HCT116 (cell line): ENCODE results near the gene SF1. TPM values are rescaled to one million over a fixed set of nuclear protein-coding genes. Genes with fewer than 3 reads are reported as not detected.

Source experiments
- ATAC-seq: fragments of 200-7000 bp; cut with Tn5 transposase; 2 replicates; pipeline ENCODE4 v1.9.1; 2020; ENCODE audit warnings: mild to moderate bottlenecking, moderate library complexity
- BruUV-seq: library from RNA; stranded (reverse); fragments of 400-500 nt; replicated peaks from 2 replicates; lab custom pipeline; 2021; lab: Mats Ljungman, UMichigan
- CTCF ChIA-PET: fragments of 300-600 bp; sonication (Branson Sonifier 250); formaldehyde crosslinking; loops from one replicate; lab custom pipeline; 2021; ENCODE audit warnings: antibody characterized with exemption; lab: Charles Lee
- POLR2A ChIA-PET: fragments of 300-600, 350-600 bp; sonication (Branson Sonifier 250); formaldehyde crosslinking; loops from one replicate; lab custom pipeline; 2021; ENCODE audit warnings: antibody characterized with exemption; lab: Charles Lee
- RAD21 ChIA-PET, 2 experiments: fragments of 300-600 bp; sonication (Branson Sonifier 250); formaldehyde crosslinking; loops; one replicate each; lab custom pipeline; 2023; ENCODE audit warnings: low total read pairs in 2 of 2; ENCODE audit not compliant: uncharacterized antibody in 2 of 2, unreplicated experiment in 2 of 2, low non-redundant PET in 1 of 2; lab: Charles Lee
- DNase-seq: peaks from one replicate; pipeline ENCODE4 v3.0.0-alpha.2; 2010; ENCODE audit warnings: low read depth, low spot score
- H2AFZ ChIP-seq: fragments of 200-600 bp; shearing (Covaris generic), sonication (generic); 2 replicates; pipeline ENCODE4 v1.6.1; 2017; ENCODE audit warnings: low read depth, mixed run types, mixed read lengths, antibody characterized with exemption, low read length; ENCODE audit not compliant: poor library complexity, severe bottlenecking
- H3K27ac ChIP-seq: 2 replicates; pipeline ENCODE4 v1.5.1; 2012; ENCODE audit warnings: low read depth, low read length
- H3K27me3 ChIP-seq: fragments of 200-600 bp; sonication (generic); 2 replicates; pipeline ENCODE4 v1.6.1; 2016; ENCODE audit warnings: mixed run types, low read length, mixed read lengths; ENCODE audit not compliant: insufficient read depth
- H3K36me3 ChIP-seq, 2 experiments: fragments of 200-500 bp in 1 of 2; fragments of 200-600 bp in 1 of 2; sonication (Bioruptor generic) in 1 of 2; sonication (generic) in 1 of 2; 2 replicates each; pipeline versions ENCODE4 v1.5.1 to v1.6.1; 2014 to 2016; ENCODE audit warnings: low read length in 2 of 2, inconsistent platforms in 1 of 2, mixed read lengths in 1 of 2, mixed run types in 1 of 2; ENCODE audit not compliant: insufficient read depth in 2 of 2, control insufficient read depth in 1 of 2
- H3K4me1 ChIP-seq, 2 experiments: fragments of 200-600 bp in 1 of 2; sonication (generic) in 1 of 2; 2 replicates each; pipeline versions ENCODE4 v1.5.1 to v1.6.1; 2012 to 2017; ENCODE audit warnings: low read length in 2 of 2, inconsistent platforms in 1 of 2, mild to moderate bottlenecking in 1 of 2, mixed read lengths in 1 of 2, mixed run types in 1 of 2, moderate library complexity in 1 of 2; ENCODE audit not compliant: insufficient read depth in 2 of 2, control insufficient read depth in 1 of 2
- H3K4me2 ChIP-seq: fragments of 200-600 bp; sonication (generic); 2 replicates; pipeline ENCODE4 v1.6.1; 2017; ENCODE audit warnings: mixed run types, low read length, mixed read lengths
- H3K4me3 ChIP-seq, 2 experiments: fragments of 200-600 bp in 1 of 2; sonication (generic) in 1 of 2; replicated peaks in 1 of 2; 2 replicates each; pipeline ENCODE4 v1.5.1; 2011 to 2016; ENCODE audit warnings: low read length in 2 of 2, control low read depth in 1 of 2, low read depth in 1 of 2, mild to moderate bottlenecking in 1 of 2, mixed read lengths in 1 of 2, mixed run types in 1 of 2
- H3K79me2 ChIP-seq: fragments of 200-600 bp; sonication (generic); 2 replicates; pipeline ENCODE4 v1.6.1; 2017; ENCODE audit warnings: mild to moderate bottlenecking, mixed run types, low read length, moderate library complexity, mixed read lengths; ENCODE audit not compliant: insufficient read depth
- H3K9ac ChIP-seq: fragments of 200-600 bp; sonication (generic); 2 replicates; pipeline ENCODE4 v1.6.1; 2016; ENCODE audit warnings: low read length, mixed read lengths
- H3K9me2 ChIP-seq: fragments of 200-600 bp; sonication (generic), shearing (Covaris generic); 2 replicates; pipeline ENCODE4 v1.6.1; 2017; ENCODE audit warnings: mixed run types, mild to moderate bottlenecking, moderate library complexity; ENCODE audit not compliant: insufficient read depth
- H3K9me3 ChIP-seq, 2 experiments: fragments of 200-500 bp in 1 of 2; fragments of 200-600 bp in 1 of 2; sonication (Bioruptor generic) in 1 of 2; sonication (generic) in 1 of 2; 2 replicates each; pipeline ENCODE4 v1.6.1; 2014 to 2017; ENCODE audit warnings: low read length in 2 of 2, mixed read lengths in 2 of 2, inconsistent platforms in 1 of 2, low read depth in 1 of 2, mild to moderate bottlenecking in 1 of 2, mixed run types in 1 of 2, moderate library complexity in 1 of 2; ENCODE audit not compliant: control insufficient read depth in 1 of 2, insufficient read depth in 1 of 2
- H4K20me1 ChIP-seq: fragments of 200-600 bp; sonication (generic), shearing (Covaris generic); 2 replicates; pipeline ENCODE4 v1.6.1; 2017; ENCODE audit warnings: mixed run types, mild to moderate bottlenecking, moderate library complexity; ENCODE audit not compliant: insufficient read depth
- CBX3 ChIP-seq: IDR thresholded peaks from 2 replicates; pipeline ENCODE4 v1.6.1; 2012; ENCODE audit warnings: low read depth
- EGR1 ChIP-seq: IDR thresholded peaks from 2 replicates; pipeline ENCODE4 v1.6.1; 2012; ENCODE audit warnings: low read depth
- EZH2 ChIP-seq: fragments of 200-600 bp; sonication (generic); IDR thresholded peaks from 2 replicates; pipeline ENCODE4 v1.6.1; 2017; ENCODE audit warnings: antibody characterized with exemption, mixed run types
- EZH2phosphoT487 ChIP-seq: fragments of 200-600 bp; IDR thresholded peaks from 2 replicates; pipeline ENCODE4 v1.6.1; 2018; ENCODE audit warnings: antibody characterized with exemption, borderline replicate concordance
- JUND ChIP-seq: IDR thresholded peaks from 2 replicates; pipeline ENCODE4 v1.6.1; 2012
- RAD21 ChIP-seq: IDR thresholded peaks from 2 replicates; pipeline ENCODE4 v1.6.1; 2012; ENCODE audit warnings: low read depth, mild to moderate bottlenecking
- SIN3A ChIP-seq: IDR thresholded peaks from 2 replicates; pipeline ENCODE4 v1.6.1; 2012; ENCODE audit warnings: low read depth
- SP1 ChIP-seq: IDR thresholded peaks from 2 replicates; pipeline ENCODE4 v1.6.1; 2012; ENCODE audit warnings: low read depth
- TCF7L2 ChIP-seq: IDR thresholded peaks from 2 replicates; pipeline ENCODE4 v1.7.0; 2011; ENCODE audit warnings: borderline replicate concordance, inconsistent platforms; ENCODE audit not compliant: insufficient read depth, insufficient read length; ENCODE audit errors: extremely low read depth
- ZFX ChIP-seq: fragments of 450-650 bp; IDR thresholded peaks from 2 replicates; pipeline ENCODE4 v1.6.1; 2017
- ZNF274 ChIP-seq: fragments of 200-500 bp; sonication (Bioruptor generic); IDR thresholded peaks from 2 replicates; pipeline ENCODE4 v1.6.1; 2014; ENCODE audit warnings: mild to moderate bottlenecking, low read depth, low read length, inconsistent platforms
- intact Hi-C: fragments of 100-400 bp; cut with micrococcal nuclease; formaldehyde crosslinking; loops from 2 replicates; pipeline ENCODE4 v1.10.0; 2022
- total RNA-seq: library from RNA; stranded (reverse); gene quantifications from one replicate; pipeline ENCODE4 v1.2.1, GENCODE V29; 2021; ENCODE audit not compliant: unreplicated experiment
- TF ChIP-seq, protein P1 (sequence below): IDR thresholded peaks from 2 replicates; pipeline ENCODE4 v1.6.1; 2012
- TF ChIP-seq, protein P2 (sequence below): IDR thresholded peaks from 2 replicates; pipeline ENCODE4 v1.6.1; 2011; ENCODE audit warnings: mild to moderate bottlenecking, low read length, moderate library complexity; ENCODE audit not compliant: insufficient replicate concordance; ENCODE audit errors: extremely low read depth

SF1 gene
- total RNA-seq, 1 experiment from 2014 or later: 403 TPM

DNA sequence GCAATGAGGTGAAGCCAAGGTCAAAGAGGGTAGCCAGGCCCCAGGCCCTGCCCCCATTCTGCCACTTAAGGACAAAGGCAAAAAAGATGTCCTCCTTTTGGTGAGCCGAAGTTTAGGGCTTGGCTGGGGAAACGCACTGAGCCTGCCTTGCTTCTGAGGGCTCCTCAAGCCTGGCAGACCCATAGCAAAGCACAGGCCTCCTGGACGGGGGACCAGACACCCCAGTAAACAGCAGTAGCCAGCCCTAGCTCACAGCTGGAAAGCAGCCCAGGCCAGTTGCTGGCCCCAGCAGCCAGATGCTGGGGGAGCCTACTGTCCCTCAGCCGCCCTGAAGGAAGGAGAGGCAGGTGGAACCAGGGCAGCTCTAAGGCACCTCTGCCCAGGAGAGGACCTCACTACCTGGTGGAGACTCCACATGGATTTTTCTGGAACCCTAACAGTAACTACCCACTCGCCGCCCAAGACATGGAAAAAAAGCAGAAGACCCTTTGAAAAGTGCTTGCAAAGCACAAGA, 14.8 kb downstream of the SF1 start:
- TF ChIP-seq EGR1: no peak
- TF ChIP-seq SP1: no peak
- TF ChIP-seq, protein P1, sequence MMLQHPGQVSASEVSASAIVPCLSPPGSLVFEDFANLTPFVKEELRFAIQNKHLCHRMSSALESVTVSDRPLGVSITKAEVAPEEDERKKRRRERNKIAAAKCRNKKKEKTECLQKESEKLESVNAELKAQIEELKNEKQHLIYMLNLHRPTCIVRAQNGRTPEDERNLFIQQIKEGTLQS: no peak
- TF ChIP-seq ZNF274: no peak
- TF ChIP-seq, protein P2, sequence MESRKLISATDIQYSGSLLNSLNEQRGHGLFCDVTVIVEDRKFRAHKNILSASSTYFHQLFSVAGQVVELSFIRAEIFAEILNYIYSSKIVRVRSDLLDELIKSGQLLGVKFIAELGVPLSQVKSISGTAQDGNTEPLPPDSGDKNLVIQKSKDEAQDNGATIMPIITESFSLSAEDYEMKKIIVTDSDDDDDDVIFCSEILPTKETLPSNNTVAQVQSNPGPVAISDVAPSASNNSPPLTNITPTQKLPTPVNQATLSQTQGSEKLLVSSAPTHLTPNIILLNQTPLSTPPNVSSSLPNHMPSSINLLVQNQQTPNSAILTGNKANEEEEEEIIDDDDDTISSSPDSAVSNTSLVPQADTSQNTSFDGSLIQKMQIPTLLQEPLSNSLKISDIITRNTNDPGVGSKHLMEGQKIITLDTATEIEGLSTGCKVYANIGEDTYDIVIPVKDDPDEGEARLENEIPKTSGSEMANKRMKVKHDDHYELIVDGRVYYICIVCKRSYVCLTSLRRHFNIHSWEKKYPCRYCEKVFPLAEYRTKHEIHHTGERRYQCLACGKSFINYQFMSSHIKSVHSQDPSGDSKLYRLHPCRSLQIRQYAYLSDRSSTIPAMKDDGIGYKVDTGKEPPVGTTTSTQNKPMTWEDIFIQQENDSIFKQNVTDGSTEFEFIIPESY: no peak
- no peak for TF ChIP-seq RAD21
- no peak for TF ChIP-seq EZH2phosphoT487
- no peak for TF ChIP-seq CBX3
- TF ChIP-seq JUND: no peak
- no peak for TF ChIP-seq SIN3A
- TF ChIP-seq EZH2: no peak
- no peak for TF ChIP-seq TCF7L2
- no peak for TF ChIP-seq ZFX
- Histone ChIP-seq H4K20me1 (peaks cover 22% of the 10 kb centered on the region; the same call in 1 of the 2 replicates), H3K9me2 (no peaks in the 10 kb centered on the region), H2AFZ (no peak overlapping the region), H3K9me3 (no peaks in the 10 kb centered on the region), H3K4me2 (no peak overlapping the region), H3K9ac (no peak overlapping the region), H3K4me3 (no peak overlapping the region), H3K4me1 (peaks cover 0 to 5% of the 10 kb centered on the region in 2 experiments; a peak in 1 of 4 replicates), H3K27me3 (no peaks in the 10 kb centered on the region), H3K36me3 (peaks cover 46 to 53% of the 10 kb centered on the region in 2 experiments), H3K27ac (peak overlapping the region; percentile 36; the same call in 1 of the 2 replicates), H3K79me2 (peaks cover 38% of the 10 kb centered on the region)
- no TSS peak for BruUV-seq
- intact Hi-C loops: no loop called here
- CTCF ChIA-PET: no interaction called here
- no peak for DNase-seq
- RAD21 ChIA-PET: no interaction called here
- no peak for ATAC-seq
- POLR2A ChIA-PET: interaction anchor here (1.6 kb wide), 1 partner anchor 15 kb away, joined by 5 read pairs; the partner anchor contains the start of gene SF1
